DOHH2 (cell line): ENCODE data around the gene SORBS2.

ENCODE experiments used
- H3F3A ChIP-seq: fragments of 200-600 bp; sonication (generic), shearing (Covaris generic); 2 replicates; pipeline ENCODE4 v1.6.0; 2016; ENCODE audit warnings: antibody characterized with exemption, mild to moderate bottlenecking; ENCODE audit not compliant: control insufficient read depth, insufficient read depth
- H3K27ac ChIP-seq: fragments of 200-600 bp; sonication (generic); 2 replicates; pipeline ENCODE4 v1.5.1; 2014; ENCODE audit warnings: low read depth, mild to moderate bottlenecking, low read length, moderate library complexity
- H3K27me3 ChIP-seq: fragments of 200-600 bp; sonication (generic); 2 replicates; pipeline ENCODE4 v1.6.1; 2014; ENCODE audit warnings: mild to moderate bottlenecking, low read length, mixed read lengths; ENCODE audit not compliant: control insufficient read depth
- H3K36me3 ChIP-seq: fragments of 200-600 bp; sonication (generic); 2 replicates; pipeline ENCODE4 v1.6.1; 2014; ENCODE audit warnings: mild to moderate bottlenecking, low read length, moderate library complexity, mixed read lengths; ENCODE audit not compliant: control insufficient read depth
- H3K4me1 ChIP-seq: fragments of 200-600 bp; sonication (generic); 2 replicates; pipeline ENCODE4 v1.6.1; 2014; ENCODE audit warnings: mild to moderate bottlenecking, low read length, mixed read lengths; ENCODE audit not compliant: control insufficient read depth
- H3K4me2 ChIP-seq: fragments of 200-600 bp; sonication (generic); 2 replicates; pipeline ENCODE4 v1.6.0; 2014; ENCODE audit warnings: mild to moderate bottlenecking, low read length, moderate library complexity
- H3K4me3 ChIP-seq: fragments of 200-600 bp; sonication (generic); 2 replicates; pipeline ENCODE4 v1.5.1; 2014; ENCODE audit warnings: mild to moderate bottlenecking, low read length, mixed read lengths
- H3K79me2 ChIP-seq: fragments of 200-600 bp; sonication (generic); 2 replicates; pipeline ENCODE4 v1.6.1; 2014; ENCODE audit warnings: mild to moderate bottlenecking, low read length, mixed read lengths; ENCODE audit not compliant: control insufficient read depth
- H3K9me2 ChIP-seq: fragments of 200-600 bp; sonication (generic); replicated peaks from 2 replicates; pipeline ENCODE4 v1.6.1; 2014; ENCODE audit warnings: mild to moderate bottlenecking, low read length, mixed read lengths; ENCODE audit not compliant: control insufficient read depth
- H3K9me3 ChIP-seq: fragments of 200-600 bp; sonication (generic); 2 replicates; pipeline ENCODE4 v1.6.1; 2014; ENCODE audit warnings: antibody characterized with exemption, low read length, mixed read lengths; ENCODE audit not compliant: control insufficient read depth, insufficient read depth
- H4K20me1 ChIP-seq: fragments of 200-600 bp; sonication (generic); 2 replicates; pipeline ENCODE4 v1.6.0; 2014; ENCODE audit warnings: low read depth, mild to moderate bottlenecking, antibody characterized with exemption, low read length, moderate library complexity; ENCODE audit not compliant: control insufficient read depth, insufficient read depth
- EZH2phosphoT487 ChIP-seq: fragments of 200-600 bp; sonication (generic); IDR thresholded peaks from 2 replicates; pipeline ENCODE4 v1.6.1; 2017; ENCODE audit warnings: borderline replicate concordance, mild to moderate bottlenecking, antibody characterized with exemption, low read length, moderate library complexity, mixed read lengths
- TF ChIP-seq, protein P1 (sequence below): fragments of 200-600 bp; sonication (generic); IDR thresholded peaks from one replicate; pipeline ENCODE4 v1.5.1; 2014; ENCODE audit warnings: antibody characterized with exemption, mild to moderate bottlenecking, low read depth, low read length; ENCODE audit not compliant: poor library complexity, severe bottlenecking

SORBS2 gene

DNA sequence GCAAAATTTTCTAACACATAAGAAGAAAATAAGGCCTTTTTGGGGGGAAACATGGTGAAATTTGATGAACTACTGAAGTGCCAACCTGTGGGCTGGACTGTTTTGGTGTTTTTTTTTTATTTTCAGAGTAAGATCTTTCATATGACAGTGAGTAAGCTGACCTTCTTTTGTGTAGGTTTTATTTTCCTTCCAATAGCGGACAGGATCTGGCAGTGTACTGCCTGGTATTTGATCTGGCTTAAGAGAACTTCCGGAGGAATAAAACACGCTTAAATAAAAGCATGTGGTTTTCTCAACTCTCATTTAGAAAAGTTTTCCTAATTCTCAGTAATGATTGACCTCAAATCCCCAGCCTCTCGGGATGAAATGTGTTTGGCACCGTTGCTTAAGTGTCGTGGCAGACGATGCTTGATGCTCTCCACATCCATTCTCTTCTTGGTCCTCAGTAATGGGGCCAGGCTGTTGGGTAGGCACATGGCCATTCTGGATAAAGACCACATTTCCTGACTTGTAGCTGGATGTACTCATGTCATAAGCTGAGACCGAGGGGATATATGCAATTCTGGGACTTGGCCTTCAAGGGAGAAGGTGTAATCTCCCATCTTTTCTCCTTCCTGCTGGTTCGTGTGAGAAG is 211.1 kb downstream of the SORBS2 start:
- H3K27me3 ChIP-seq, result no peaks in the 10 kb centered on the region
- no peaks in the 10 kb centered on the region for H3F3A ChIP-seq
- TF ChIP-seq, protein P1, sequence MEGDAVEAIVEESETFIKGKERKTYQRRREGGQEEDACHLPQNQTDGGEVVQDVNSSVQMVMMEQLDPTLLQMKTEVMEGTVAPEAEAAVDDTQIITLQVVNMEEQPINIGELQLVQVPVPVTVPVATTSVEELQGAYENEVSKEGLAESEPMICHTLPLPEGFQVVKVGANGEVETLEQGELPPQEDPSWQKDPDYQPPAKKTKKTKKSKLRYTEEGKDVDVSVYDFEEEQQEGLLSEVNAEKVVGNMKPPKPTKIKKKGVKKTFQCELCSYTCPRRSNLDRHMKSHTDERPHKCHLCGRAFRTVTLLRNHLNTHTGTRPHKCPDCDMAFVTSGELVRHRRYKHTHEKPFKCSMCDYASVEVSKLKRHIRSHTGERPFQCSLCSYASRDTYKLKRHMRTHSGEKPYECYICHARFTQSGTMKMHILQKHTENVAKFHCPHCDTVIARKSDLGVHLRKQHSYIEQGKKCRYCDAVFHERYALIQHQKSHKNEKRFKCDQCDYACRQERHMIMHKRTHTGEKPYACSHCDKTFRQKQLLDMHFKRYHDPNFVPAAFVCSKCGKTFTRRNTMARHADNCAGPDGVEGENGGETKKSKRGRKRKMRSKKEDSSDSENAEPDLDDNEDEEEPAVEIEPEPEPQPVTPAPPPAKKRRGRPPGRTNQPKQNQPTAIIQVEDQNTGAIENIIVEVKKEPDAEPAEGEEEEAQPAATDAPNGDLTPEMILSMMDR, result no peak
- TF ChIP-seq EZH2phosphoT487, result no peak
- H3K79me2 ChIP-seq, result no peaks in the 10 kb centered on the region
- no peaks in the 10 kb centered on the region for H3K36me3 ChIP-seq
- H3K4me3 ChIP-seq, result no peak overlapping the region
- no peaks in the 10 kb centered on the region for H3K4me1 ChIP-seq
- H3K9me3 ChIP-seq, result no peaks in the 10 kb centered on the region
- H4K20me1 ChIP-seq, result no peaks in the 10 kb centered on the region
- H3K9me2 ChIP-seq, result no peaks in the 10 kb centered on the region
- no peak overlapping the region for H3K4me2 ChIP-seq
- no peak overlapping the region for H3K27ac ChIP-seq

DNA sequence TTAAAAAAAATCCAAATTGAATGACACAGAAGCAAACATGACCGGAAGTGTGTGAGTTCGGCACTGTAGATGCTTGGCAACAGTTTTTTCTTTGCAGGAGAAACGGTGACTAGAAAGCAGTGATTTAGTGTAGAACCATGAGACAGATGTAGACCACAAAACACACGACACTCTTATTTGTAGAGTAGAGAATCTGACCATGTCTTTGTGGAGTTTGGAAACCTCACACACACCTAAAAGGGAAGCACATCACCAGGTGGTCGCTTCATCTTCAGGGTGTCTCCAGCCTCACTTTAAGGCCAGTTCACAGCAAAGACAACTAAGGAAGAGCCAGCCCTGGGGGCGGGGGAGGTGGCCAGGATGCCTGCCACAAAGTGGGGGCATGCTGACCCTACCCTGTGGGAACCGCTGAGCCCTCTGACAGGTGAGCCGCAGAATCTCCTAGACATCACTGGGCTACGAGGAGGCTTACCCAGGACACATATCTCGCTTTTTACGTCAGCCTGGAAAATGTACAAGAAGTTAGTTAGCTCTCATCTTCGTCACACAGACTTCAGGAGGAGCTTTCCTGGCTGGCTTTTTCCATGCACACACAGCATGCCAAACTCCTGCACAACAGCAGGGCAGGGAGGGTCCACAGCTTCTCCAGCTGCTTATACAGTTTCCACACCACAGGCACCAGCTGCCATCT is 212.3 kb downstream of the SORBS2 start:
- Histone ChIP-seq H3F3A (no peaks in the 10 kb centered on the region), H3K27ac (no peak overlapping the region), H3K4me1 (no peaks in the 10 kb centered on the region), H3K27me3 (0 out of 2 replicates have a peak, but pooled peaks cover 4% of the 10 kb centered on the region), H3K79me2 (no peaks in the 10 kb centered on the region), H3K9me2 (no peaks in the 10 kb centered on the region), H3K4me2 (no peak overlapping the region), H3K4me3 (no peak overlapping the region), H4K20me1 (no peaks in the 10 kb centered on the region), H3K36me3 (no peaks in the 10 kb centered on the region), H3K9me3 (no peaks in the 10 kb centered on the region)
- TF ChIP-seq EZH2phosphoT487, result no peak
- TF ChIP-seq, protein P1, result no peak

DNA sequence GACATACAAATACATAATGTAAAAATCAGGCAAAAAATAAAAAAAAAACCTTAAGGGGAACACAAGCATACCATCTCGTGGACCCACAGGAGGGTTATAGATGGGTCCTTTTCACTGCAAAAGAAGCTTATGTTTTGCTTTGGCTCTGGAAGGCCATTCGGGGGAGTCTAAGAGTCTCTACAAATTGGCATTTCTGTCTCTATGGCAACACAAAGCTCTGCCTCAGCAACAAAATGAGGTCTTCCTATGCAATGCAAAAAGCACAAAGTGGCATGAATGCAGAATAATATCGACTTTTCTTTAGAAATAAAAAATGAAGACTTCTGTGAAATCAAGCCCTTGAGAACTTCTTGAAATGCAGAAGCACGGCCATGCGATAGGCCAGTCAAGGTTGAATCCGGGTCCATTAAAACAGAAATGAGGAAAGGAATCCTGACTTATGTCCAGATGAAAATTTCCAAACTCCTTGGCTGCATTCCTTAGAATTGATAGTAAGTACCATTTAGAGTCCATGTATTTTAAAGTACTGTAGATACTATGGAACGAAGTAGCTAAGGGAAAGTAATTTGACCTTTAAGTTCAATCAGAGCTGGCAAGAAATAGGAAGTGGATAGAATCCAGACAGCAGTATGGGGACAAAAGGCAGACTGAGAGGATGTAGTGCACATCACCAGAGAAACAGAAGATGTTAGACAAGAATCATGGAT is 213.0 kb downstream of the SORBS2 start:
- Histone ChIP-seq H3K79me2 (no peaks in the 10 kb centered on the region), H3F3A (no peaks in the 10 kb centered on the region), H3K27ac (no peak overlapping the region), H4K20me1 (no peaks in the 10 kb centered on the region), H3K4me2 (no peak overlapping the region), H3K4me1 (no peaks in the 10 kb centered on the region), H3K27me3 (0 out of 2 replicates have a peak, but pooled peaks cover 4% of the 10 kb centered on the region), H3K9me2 (no peaks in the 10 kb centered on the region), H3K4me3 (no peak overlapping the region), H3K36me3 (no peaks in the 10 kb centered on the region), H3K9me3 (no peaks in the 10 kb centered on the region)
- TF ChIP-seq, protein P1, result no peak
- TF ChIP-seq EZH2phosphoT487, result no peak
